ENCODE data around the gene ST14.

DNA sequence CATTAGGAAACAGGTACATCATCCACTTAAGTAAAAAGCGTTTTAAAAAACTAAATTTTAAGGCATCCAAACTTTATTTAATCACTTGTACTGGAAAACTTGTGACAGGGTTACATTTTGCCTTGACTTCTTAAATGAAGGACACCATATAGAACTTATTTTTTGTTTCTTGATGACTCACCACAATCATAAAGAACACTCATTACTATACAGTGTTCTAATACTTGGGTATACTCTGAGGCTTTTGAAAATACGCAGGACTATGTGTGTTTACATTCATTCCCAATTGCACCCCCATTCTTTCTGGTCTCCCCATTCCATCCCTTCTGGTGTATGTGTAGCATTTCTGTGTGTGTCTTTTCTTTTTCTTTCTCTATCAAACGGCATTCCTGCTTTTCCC is 85.3 kb downstream of the ST14 start:
- TF ChIP-seq, protein P1, sequence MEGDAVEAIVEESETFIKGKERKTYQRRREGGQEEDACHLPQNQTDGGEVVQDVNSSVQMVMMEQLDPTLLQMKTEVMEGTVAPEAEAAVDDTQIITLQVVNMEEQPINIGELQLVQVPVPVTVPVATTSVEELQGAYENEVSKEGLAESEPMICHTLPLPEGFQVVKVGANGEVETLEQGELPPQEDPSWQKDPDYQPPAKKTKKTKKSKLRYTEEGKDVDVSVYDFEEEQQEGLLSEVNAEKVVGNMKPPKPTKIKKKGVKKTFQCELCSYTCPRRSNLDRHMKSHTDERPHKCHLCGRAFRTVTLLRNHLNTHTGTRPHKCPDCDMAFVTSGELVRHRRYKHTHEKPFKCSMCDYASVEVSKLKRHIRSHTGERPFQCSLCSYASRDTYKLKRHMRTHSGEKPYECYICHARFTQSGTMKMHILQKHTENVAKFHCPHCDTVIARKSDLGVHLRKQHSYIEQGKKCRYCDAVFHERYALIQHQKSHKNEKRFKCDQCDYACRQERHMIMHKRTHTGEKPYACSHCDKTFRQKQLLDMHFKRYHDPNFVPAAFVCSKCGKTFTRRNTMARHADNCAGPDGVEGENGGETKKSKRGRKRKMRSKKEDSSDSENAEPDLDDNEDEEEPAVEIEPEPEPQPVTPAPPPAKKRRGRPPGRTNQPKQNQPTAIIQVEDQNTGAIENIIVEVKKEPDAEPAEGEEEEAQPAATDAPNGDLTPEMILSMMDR (IDR thresholded peaks at IDR 0.05): no peak
- no peak for TF ChIP-seq POLR2A (IDR thresholded peaks at IDR 0.05)
